ENCODE results near the gene MAN2A2. TPM values are rescaled to one million over a fixed set of nuclear protein-coding genes. Genes with fewer than 3 reads are reported as not detected.

The MAN2A2 gene
- total and polyA plus RNA-seq, 9 of the 15 experiments (the other 6 are each of a cell fraction or from before 2014, with no cell fraction given): 7.3 to 151 (median 43.4) TPM

GRCh38 chr15:90915808-90916440, 12.8 kb downstream of the MAN2A2 start (continued):
- TF ChIP-seq, protein P1, sequence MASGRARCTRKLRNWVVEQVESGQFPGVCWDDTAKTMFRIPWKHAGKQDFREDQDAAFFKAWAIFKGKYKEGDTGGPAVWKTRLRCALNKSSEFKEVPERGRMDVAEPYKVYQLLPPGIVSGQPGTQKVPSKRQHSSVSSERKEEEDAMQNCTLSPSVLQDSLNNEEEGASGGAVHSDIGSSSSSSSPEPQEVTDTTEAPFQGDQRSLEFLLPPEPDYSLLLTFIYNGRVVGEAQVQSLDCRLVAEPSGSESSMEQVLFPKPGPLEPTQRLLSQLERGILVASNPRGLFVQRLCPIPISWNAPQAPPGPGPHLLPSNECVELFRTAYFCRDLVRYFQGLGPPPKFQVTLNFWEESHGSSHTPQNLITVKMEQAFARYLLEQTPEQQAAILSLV (tag; IDR thresholded peaks at IDR 0.05): no peak
- no peak for TF ChIP-seq MECOM (CRISPR knock-in tag; IDR thresholded peaks at IDR 0.05)
- no peak for TF ChIP-seq ZKSCAN3 (CRISPR knock-in tag; IDR thresholded peaks at IDR 0.05)
- no peak for TF ChIP-seq ZNF431 (CRISPR knock-in tag; IDR thresholded peaks at IDR 0.05)
- TF ChIP-seq, protein P2, sequence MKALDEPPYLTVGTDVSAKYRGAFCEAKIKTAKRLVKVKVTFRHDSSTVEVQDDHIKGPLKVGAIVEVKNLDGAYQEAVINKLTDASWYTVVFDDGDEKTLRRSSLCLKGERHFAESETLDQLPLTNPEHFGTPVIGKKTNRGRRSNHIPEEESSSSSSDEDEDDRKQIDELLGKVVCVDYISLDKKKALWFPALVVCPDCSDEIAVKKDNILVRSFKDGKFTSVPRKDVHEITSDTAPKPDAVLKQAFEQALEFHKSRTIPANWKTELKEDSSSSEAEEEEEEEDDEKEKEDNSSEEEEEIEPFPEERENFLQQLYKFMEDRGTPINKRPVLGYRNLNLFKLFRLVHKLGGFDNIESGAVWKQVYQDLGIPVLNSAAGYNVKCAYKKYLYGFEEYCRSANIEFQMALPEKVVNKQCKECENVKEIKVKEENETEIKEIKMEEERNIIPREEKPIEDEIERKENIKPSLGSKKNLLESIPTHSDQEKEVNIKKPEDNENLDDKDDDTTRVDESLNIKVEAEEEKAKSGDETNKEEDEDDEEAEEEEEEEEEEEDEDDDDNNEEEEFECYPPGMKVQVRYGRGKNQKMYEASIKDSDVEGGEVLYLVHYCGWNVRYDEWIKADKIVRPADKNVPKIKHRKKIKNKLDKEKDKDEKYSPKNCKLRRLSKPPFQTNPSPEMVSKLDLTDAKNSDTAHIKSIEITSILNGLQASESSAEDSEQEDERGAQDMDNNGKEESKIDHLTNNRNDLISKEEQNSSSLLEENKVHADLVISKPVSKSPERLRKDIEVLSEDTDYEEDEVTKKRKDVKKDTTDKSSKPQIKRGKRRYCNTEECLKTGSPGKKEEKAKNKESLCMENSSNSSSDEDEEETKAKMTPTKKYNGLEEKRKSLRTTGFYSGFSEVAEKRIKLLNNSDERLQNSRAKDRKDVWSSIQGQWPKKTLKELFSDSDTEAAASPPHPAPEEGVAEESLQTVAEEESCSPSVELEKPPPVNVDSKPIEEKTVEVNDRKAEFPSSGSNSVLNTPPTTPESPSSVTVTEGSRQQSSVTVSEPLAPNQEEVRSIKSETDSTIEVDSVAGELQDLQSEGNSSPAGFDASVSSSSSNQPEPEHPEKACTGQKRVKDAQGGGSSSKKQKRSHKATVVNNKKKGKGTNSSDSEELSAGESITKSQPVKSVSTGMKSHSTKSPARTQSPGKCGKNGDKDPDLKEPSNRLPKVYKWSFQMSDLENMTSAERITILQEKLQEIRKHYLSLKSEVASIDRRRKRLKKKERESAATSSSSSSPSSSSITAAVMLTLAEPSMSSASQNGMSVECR (CRISPR knock-in tag; IDR thresholded peaks at IDR 0.05): peak; percentile 81
- TF ChIP-seq USF1 (CRISPR knock-in tag; IDR thresholded peaks at IDR 0.05): peak; percentile 68
- no peak for TF ChIP-seq HNRNPH1 (optimal IDR thresholded peaks at IDR 0.05; ENCODE audit: low read depth, low read length)
- no peak for TF ChIP-seq KLF10 (CRISPR knock-in tag; IDR thresholded peaks at IDR 0.05)
- no peak for TF ChIP-seq RFX7 (CRISPR knock-in tag; IDR thresholded peaks at IDR 0.05)
- TF ChIP-seq SRSF3 (IDR thresholded peaks at IDR 0.05; ENCODE audit: insufficient read depth, low read length): no peak
- no peak for TF ChIP-seq TSHZ1 (CRISPR knock-in tag; IDR thresholded peaks at IDR 0.05)
- TF ChIP-seq ELF1 (tag; IDR thresholded peaks at IDR 0.05): no peak
- TF ChIP-seq CREB3 (tag; conservative IDR thresholded peaks at IDR 0.05; ENCODE audit: low read depth): no peak
- no peak for TF ChIP-seq PHF21A (IDR thresholded peaks at IDR 0.05; ENCODE audit: borderline replicate concordance, low read depth)
- TF ChIP-seq TEAD4 (IDR thresholded peaks at IDR 0.05; ENCODE audit: low read length): 0 out of 2 replicates have a peak, but pooled peaks have one; percentile 38
- peak; percentile 76; the same call in 1 of the 2 replicates for TF ChIP-seq TEAD4 (CRISPR knock-in tag; IDR thresholded peaks at IDR 0.05; ENCODE audit: borderline replicate concordance)
